SJSA1 (cell line): ENCODE data around the gene EWSR1. TPM values are rescaled to one million over a fixed set of nuclear protein-coding genes. Genes with fewer than 3 reads are reported as not detected.
A peak's percentile ranks its signal among the peaks of the same experiment; 100 is the strongest.

Source experiments
- DNase-seq, 2 experiments: peaks; one replicate each; pipeline ENCODE4 v3.0.0-alpha.2; 2015 to 2020; ENCODE audit warnings: low spot score in 2 of 2, low read depth in 1 of 2
- H3K27ac ChIP-seq: fragments of 250-450 bp; sonication (Bioruptor Pico); 2 replicates; pipeline ENCODE4 v1.5.1; 2020; ENCODE audit warnings: mild to moderate bottlenecking, moderate library complexity
- H3K27me3 ChIP-seq: fragments of 250-450 bp; sonication (Bioruptor Pico); replicated peaks from 2 replicates; pipeline ENCODE4 v1.5.1; 2020; ENCODE audit warnings: mild to moderate bottlenecking, moderate library complexity
- H3K36me3 ChIP-seq: fragments of 250-450 bp; sonication (Bioruptor Pico); 2 replicates; pipeline ENCODE4 v1.5.1; 2020; ENCODE audit warnings: mild to moderate bottlenecking
- H3K4me1 ChIP-seq: fragments of 250-450 bp; sonication (Bioruptor Pico); replicated peaks from 2 replicates; pipeline ENCODE4 v1.6.1; 2021; ENCODE audit warnings: mild to moderate bottlenecking
- H3K4me3 ChIP-seq: fragments of 250-450 bp; sonication (Bioruptor Pico); 2 replicates; pipeline ENCODE4 v1.5.1; 2020; ENCODE audit warnings: mild to moderate bottlenecking
- H3K9me3 ChIP-seq: fragments of 250-450 bp; sonication (Bioruptor Pico); replicated peaks from 2 replicates; pipeline ENCODE4 v1.5.1; 2020; ENCODE audit warnings: mild to moderate bottlenecking
- total RNA-seq: library from RNA; depleted of rRNA; stranded (reverse); fragments of >200 nt; shearing (Covaris generic); gene quantifications from 2 replicates; pipeline ENCODE4 v1.2.3, GENCODE V29; 2014

The EWSR1 gene
- total RNA-seq, 1 experiment from 2014 or later, result 297 TPM

DNA sequence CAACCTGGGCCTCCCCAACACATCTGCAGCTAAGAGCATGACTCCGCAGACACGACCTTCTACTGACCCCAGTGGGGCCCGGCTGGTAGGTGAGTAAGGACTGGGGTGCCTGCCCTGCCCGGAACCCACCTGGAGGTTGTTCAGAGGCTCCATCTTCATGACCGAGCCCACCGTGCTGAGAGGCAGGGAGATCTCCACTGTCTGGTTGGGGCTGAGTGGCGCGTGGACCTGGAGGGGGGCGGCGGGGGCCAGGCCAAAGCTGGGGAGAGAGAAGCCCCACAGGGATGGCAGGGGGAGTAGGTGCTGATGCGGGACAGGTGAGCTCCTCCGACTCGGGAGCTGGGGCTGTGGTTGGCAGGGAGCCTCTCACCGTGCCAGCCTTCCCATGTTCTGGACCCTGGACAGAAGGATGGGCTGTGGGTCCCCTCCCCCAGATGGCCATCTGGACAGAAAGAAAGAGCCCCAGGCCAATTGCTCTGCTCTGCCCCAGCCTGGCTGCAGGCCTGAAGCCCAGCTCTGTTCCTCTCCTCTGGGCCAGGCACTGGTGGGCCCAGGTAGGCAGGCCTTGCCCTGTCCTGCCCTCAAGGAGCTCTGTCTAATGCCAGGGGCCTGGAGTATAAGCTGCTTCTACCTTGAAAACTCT, 63.7 kb downstream of the EWSR1 start:
- Histone ChIP-seq H3K27me3 (no peaks in the 10 kb centered on the region), H3K27ac (no peak overlapping the region), H3K4me3 (no peak overlapping the region), H3K36me3 (peaks cover 67% of the 10 kb centered on the region), H3K4me1 (no peaks in the 10 kb centered on the region), H3K9me3 (no peaks in the 10 kb centered on the region)
- DNase-seq, result no peak

DNA sequence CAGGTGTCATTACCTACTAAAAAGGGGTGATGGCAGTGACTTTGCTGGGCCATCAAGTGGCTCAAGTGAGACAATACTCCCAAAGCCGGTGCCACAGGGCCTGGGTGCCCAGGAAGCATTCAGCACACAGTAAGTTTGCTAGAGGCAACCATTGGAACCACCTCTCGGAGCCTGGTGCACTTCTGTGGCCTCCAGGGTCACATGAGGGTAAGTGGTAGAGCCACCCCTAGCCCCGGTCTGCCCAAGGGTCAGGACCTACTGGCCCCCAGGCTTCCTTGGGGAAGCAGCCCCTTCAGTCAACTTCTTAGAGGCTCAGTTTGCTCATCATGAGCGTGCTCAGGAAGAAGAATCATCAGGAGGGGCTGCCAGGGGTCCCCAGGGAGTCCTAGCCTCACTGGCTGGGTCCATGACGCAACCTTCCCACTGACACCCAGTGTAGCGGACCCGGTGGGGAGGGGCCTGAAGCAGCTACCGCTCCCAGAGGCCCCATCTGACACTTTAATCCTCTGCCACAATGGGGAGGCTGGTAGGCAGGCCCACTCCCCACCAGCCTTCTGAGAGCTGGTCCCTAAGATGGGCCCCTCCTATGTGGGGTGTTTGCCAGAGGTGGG, 64.9 kb downstream of the EWSR1 start:
- Histone ChIP-seq H3K36me3 (peaks cover 66% of the 10 kb centered on the region), H3K4me1 (no peaks in the 10 kb centered on the region), H3K27ac (no peak overlapping the region)

DNA sequence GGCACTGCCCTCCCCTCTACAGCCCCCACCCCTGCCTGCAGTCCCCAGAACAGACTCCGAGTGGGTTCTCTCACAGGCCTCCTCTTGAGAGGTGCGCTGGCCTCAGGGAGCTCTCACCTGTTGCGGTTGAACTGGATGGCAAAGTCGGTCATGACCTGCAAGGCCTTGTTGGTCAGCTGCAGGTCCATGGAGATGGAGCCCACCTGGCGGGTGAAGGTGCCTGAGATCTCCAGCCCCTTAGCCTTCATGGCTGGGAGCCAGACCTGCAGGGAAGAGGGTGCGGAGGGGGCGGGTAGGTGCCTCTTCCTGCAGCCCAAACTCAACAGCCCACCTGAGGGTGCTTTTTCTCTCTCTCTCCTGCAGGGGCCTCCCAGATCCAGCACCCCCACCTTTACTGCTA, 66.1 kb downstream of the EWSR1 start:
- no peaks in the 10 kb centered on the region for H3K4me1 ChIP-seq
- no peak for DNase-seq
- H3K27me3 ChIP-seq, result no peaks in the 10 kb centered on the region
- H3K4me3 ChIP-seq, result no peak overlapping the region
- H3K27ac ChIP-seq, result no peak overlapping the region
- no peaks in the 10 kb centered on the region for H3K9me3 ChIP-seq
- peaks cover 69% of the 10 kb centered on the region for H3K36me3 ChIP-seq

More for the DNA sequence above, 64.9 kb downstream of the EWSR1 start:
- no peak for DNase-seq
- Histone ChIP-seq H3K4me3 (no peak overlapping the region), H3K27me3 (no peaks in the 10 kb centered on the region), H3K9me3 (no peaks in the 10 kb centered on the region)

DNA sequence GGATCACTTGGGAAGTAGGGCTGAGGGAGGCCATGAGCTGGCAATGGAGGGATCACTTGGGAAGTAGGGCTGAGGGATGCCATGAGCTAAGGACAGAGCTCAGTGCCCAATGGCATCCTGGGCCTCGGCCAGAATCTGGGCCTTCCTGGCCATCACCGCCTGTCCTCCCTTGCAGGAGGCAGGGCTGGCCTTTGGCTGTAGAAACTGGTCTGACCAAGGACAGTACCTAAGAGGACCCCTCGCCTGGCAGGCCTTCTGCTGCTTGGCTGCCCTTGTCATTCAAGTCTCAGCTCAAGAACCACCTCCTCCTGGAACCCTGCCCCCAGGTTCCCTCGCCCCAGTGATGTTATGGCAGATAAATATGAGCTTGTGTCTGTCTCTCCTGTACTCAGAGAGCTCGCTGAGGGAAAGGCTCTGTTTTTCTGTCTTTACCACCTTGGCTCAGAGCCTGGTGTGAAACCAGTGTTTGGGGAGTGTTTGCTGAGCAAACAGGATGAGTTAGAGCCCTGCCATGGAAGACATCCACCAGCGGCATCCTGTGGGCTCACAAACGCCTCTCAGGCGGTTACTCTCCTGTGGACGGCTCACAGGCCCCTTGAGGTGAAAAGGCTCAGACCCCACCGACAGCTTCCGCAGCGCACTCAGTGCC, 66.8 kb downstream of the EWSR1 start:
- Histone ChIP-seq H3K4me3 (no peak overlapping the region), H3K36me3 (peaks cover 69% of the 10 kb centered on the region), H3K27ac (no peak overlapping the region), H3K9me3 (no peaks in the 10 kb centered on the region), H3K4me1 (no peaks in the 10 kb centered on the region), H3K27me3 (no peaks in the 10 kb centered on the region)
- no peak for DNase-seq

DNA sequence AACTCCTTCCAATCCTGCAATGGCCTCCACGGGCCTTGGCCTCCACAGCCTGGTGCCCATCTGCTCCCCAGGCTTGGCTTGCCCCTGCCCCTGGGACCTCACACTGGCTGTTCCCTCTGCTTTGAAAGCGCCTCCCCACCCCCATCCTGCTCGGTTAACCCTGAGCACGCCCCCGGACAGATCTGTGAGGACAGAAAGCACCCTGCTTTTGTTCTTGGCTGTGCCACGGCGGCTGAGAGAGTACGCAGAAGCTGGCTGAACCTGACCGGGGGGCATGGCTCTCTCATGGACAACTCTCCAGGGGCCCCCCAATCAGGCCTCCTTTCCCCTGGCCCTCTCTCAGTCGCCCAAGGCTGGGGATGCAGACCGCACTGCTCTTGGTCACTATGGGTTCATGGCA, 67.6 kb downstream of the EWSR1 start:
- H3K27me3 ChIP-seq, result no peaks in the 10 kb centered on the region
- no peak overlapping the region for H3K4me3 ChIP-seq
- no peak overlapping the region for H3K27ac ChIP-seq
- H3K36me3 ChIP-seq, result peaks cover 71% of the 10 kb centered on the region
- H3K4me1 ChIP-seq, result no peaks in the 10 kb centered on the region
- no peak for DNase-seq
- H3K9me3 ChIP-seq, result no peaks in the 10 kb centered on the region

DNA sequence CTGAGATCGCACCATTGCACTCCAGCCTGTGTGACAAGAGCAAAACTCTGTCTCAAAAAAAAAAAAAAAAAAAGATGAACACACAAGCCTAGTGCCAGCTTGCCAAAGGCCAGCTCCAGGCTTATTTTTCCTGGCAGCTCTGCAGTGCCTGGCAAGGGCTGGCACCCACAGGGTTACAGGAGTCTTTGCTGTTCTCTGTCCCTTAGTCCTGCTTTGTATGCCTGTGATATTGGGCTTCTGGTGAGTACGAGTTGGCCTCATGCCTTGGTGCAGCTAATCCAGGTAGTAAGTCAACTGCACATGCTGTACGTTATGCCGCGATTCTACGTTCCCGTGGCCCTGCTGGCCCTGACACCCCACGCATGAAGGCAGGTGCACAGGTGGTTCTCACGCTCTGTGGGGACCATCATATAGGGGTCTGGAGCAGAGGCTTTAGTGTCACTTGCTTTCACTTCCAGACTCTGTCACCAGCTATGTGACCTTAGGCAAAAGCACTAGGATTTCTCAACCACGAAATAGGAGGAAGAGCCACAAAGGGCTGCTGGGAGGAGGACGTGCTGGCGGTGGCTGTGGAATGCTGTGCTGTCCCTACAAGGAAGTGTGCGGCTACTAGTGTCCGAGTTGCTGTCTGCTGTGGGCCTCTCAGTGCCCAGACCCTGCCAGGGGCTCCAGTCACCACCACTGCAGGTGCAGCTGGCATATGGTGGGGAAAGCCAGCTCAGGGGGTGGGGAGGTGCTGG, 68.9 kb downstream of the EWSR1 start:
- Histone ChIP-seq H3K27me3 (no peaks in the 10 kb centered on the region), H3K27ac (no peak overlapping the region), H3K9me3 (no peaks in the 10 kb centered on the region)

DNA sequence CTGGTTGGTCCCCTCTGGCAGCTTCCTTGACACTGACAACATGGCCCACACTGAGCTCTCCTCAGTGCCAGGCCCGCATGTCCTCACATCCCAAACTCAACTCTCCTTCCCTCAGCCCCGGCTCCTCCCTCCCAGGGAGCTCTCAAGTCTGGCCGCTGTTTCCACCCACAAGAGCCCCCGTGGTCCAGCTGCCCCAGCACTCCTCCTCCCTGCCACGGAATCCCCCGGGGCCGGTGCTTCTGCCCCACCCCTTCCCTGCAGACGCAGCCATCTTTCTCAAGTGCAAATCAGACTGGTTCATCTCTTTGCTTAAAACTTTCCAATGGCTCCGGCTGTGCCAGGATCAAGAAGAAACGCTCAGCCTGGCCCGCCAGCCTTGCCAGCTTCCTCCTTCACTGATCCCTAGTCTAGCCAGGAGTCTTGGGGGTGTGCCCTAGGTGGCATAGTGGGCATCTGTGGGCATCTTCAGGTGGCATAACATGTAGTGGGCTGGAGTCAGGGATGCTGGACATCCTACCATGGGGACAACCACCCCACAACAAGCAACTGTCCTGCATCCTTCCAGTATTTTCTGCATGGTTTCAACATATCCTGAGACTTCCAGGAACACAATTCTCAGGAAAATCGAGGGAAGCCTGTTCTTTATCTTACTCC, 69.7 kb downstream of the EWSR1 start:
- Histone ChIP-seq H3K4me3 (no peak overlapping the region), H3K27me3 (no peaks in the 10 kb centered on the region), H3K27ac (no peak overlapping the region)

More for the DNA sequence above, 68.9 kb downstream of the EWSR1 start:
- H3K36me3 ChIP-seq, result peaks cover 77% of the 10 kb centered on the region
- no peak for DNase-seq
- H3K4me1 ChIP-seq, result no peaks in the 10 kb centered on the region
- no peak overlapping the region for H3K4me3 ChIP-seq

DNA sequence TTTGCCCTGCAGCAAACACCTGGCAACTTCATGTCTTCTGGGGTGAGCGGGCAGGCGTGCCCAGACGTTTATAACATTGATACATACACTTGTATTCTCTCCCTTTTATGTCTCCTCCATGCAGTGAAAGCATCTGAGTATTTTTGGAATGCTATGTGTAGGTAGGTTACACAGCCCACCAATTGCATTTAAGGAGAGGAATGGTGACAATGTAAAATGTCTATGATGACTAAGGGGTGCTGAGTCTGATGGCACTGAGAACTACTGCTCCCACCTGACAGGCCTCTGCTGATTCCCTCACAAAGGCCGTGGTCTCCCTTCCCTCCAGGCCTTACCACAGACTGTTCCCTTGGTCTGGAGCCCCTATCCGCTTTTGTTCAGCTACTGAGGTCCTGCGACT, 70.3 kb downstream of the EWSR1 start:
- Histone ChIP-seq H3K27me3 (no peaks in the 10 kb centered on the region), H3K27ac (no peak overlapping the region), H3K9me3 (no peaks in the 10 kb centered on the region), H3K4me1 (peaks cover 6% of the 10 kb centered on the region), H3K4me3 (no peak overlapping the region), H3K36me3 (peaks cover 85% of the 10 kb centered on the region)
- DNase-seq, result no peak

More for the DNA sequence above, 69.7 kb downstream of the EWSR1 start:
- peaks cover 85% of the 10 kb centered on the region for H3K36me3 ChIP-seq
- H3K4me1 ChIP-seq, result no peaks in the 10 kb centered on the region; the same call in 1 of the 2 replicates
- no peaks in the 10 kb centered on the region for H3K9me3 ChIP-seq
- DNase-seq, result no peak

DNA sequence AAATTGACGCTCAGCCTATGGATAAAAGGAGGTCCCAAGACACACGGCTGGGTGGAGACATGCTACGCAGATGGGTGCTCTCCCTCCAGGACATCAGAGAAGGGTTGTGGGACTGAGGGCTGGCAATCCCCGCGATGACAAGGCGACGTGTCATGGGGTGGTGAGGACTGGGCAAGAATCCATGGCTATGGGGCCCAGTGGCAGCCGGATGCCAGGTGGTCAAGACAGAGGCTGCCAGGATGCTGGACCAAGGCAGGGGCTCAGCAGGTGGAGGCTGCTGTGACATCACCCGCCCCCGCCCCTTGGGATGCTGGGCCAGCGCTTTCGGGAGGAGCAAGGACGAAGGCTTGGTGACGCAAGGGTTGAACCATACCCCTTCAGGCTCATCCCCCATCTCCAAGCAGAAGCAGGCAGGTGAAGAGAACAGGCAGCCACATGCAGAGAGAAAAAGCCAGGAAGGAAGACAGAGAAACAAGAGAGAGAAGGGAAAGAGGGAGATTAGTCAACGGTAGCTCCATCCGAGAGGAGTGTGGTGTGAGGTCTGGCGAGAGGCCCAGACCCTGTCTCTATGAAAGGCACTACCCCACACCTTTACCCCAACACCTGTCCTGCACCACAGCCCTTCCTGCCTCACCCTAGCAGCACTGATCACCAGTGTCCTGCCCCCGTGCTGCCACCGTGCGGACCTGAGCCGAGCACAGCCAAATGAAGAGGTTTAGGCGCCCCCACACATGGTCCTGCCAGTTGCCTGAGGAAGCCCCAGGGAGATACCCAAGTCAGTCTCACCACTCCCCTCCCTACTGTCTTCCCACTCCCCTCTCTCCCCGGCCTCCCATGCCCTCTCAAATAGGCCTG, 71.5 kb downstream of the EWSR1 start:
- DNase-seq, result peak in 1 of 2 experiments; percentile 39
- Histone ChIP-seq H3K27ac (no peak overlapping the region), H3K27me3 (no peaks in the 10 kb centered on the region), H3K36me3 (peaks cover 82% of the 10 kb centered on the region), H3K9me3 (no peaks in the 10 kb centered on the region), H3K4me3 (no peak overlapping the region), H3K4me1 (peaks cover 16% of the 10 kb centered on the region)

DNA sequence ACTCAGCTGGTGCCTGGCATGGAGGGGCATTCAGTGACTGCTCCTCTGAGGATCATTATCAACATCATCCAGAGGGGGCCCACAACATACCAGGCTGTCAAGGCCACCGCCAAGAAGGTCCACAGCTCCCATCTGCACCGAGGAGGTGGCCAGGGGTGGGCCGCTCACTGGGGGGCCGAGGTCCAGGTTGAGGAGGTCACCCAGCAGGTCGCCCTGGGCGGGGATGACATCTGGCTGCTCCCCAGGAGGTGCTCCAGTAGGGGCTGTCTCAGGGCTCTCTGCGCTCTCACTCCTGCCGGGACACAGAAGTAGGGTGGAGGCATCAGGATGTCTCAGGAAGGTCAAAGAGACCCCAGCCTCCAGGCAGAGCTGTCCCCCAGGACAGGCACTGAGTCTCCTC, 72.5 kb downstream of the EWSR1 start:
- H3K27ac ChIP-seq, result no peak overlapping the region
- H3K4me1 ChIP-seq, result peaks cover 19% of the 10 kb centered on the region
- H3K27me3 ChIP-seq, result no peaks in the 10 kb centered on the region
- DNase-seq, result peak in 1 of 2 experiments; percentile 40
- H3K9me3 ChIP-seq, result no peaks in the 10 kb centered on the region
- H3K36me3 ChIP-seq, result peaks cover 81% of the 10 kb centered on the region
- H3K4me3 ChIP-seq, result no peak overlapping the region

DNA sequence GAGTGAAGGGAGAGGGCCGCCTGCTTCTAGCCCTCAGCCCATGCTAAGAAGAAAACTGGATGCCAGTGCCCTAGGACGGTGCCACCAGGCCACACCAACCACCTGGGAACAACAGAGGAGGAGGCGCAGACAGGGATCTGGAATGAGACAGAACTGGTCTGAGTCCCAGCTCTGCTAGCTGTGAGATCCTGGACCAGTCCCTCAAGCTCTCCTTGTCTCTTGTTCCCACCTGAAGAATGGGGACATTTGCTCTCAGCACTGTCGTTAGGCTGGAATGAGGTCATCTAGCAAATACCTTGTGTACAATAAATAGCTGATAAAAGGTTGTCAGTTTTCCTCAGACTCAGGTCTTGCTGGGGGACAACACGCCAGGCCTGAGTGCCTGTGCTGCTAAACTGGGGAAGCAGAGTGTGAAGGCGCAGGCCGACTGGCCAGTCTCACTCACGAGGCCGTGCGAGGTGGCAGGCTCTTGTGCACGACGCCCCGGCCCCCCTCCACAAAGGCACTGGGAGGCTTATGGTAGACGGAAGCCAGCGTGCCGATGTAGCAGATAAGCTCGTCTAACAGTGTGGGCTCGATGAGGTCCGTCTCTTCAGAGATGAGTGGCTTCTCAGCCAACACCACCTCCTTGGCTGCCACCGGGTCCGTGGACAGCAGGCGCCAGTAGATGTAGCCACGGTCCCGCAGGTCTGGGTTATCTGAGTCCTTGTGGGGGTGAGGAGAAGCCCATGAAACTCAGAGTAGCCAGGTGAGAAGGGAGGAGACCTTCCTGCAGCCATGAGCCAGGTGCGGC, 73.2 kb downstream of the EWSR1 start:
- peak in 1 of 2 experiments; percentile 39 for DNase-seq
- no peaks in the 10 kb centered on the region for H3K27me3 ChIP-seq
- H3K4me1 ChIP-seq, result peaks cover 19% of the 10 kb centered on the region
- no peak overlapping the region for H3K27ac ChIP-seq
- peaks cover 81% of the 10 kb centered on the region for H3K36me3 ChIP-seq
- no peak overlapping the region for H3K4me3 ChIP-seq
- no peaks in the 10 kb centered on the region for H3K9me3 ChIP-seq

DNA sequence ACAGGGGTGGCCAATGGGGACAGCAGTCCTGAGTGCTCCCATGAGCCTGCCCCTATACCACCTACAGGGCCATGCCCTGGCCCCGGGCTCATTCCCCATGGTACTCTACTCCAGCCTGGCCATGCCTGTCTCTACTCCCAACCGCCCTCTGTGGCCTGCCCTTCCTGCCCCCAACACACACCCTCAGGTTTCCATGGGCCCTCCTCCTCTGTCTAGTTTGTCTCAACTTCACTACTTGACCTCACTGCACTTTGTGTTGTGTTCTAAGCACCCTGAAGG, 73.7 kb downstream of the EWSR1 start:
- DNase-seq, result peak in 1 of 2 experiments; percentile 27
- Histone ChIP-seq H3K27ac (no peak overlapping the region), H3K4me3 (no peak overlapping the region)

More for the DNA sequence above, 73.7 kb downstream of the EWSR1 start:
- Histone ChIP-seq H3K4me1 (peaks cover 19% of the 10 kb centered on the region), H3K9me3 (no peaks in the 10 kb centered on the region), H3K27me3 (no peaks in the 10 kb centered on the region), H3K36me3 (peaks cover 84% of the 10 kb centered on the region)
